Astrocyte (in vitro differentiated cells and primary cell): Measurements from ENCODE around the gene ESX1. TPM values are rescaled to one million over a fixed set of nuclear protein-coding genes. Genes with fewer than 3 reads are reported as not detected.
"Not testable (repeated sequence)": the region's sequence is repeated elsewhere in the genome, so short reads cannot be mapped to it uniquely, and the experiment has no call there.

Experiments
- DNase-seq: peaks from one replicate; pipeline ENCODE4 v3.0.0-alpha.2; 2010; ENCODE audit warnings: low read depth
- FAIRE-seq: peaks from 2 replicates; lab custom pipeline; 2011; peaks lifted over from hg19 to GRCh38; lab: Jason Lieb, UNC
- H2AFZ ChIP-seq: 2 replicates; pipeline ENCODE4 v1.6.0; 2012; ENCODE audit warnings: low read depth, low read length, inconsistent platforms
- H3K27ac ChIP-seq: 2 replicates; pipeline ENCODE4 v1.5.1; 2011; ENCODE audit warnings: low read depth, low read length, inconsistent platforms
- H3K27me3 ChIP-seq: 2 replicates; pipeline ENCODE4 v1.6.0; 2011; ENCODE audit warnings: low read length, inconsistent platforms; ENCODE audit not compliant: insufficient read depth
- H3K36me3 ChIP-seq: 2 replicates; pipeline ENCODE4 v1.5.1; 2011; ENCODE audit warnings: low read length, inconsistent platforms; ENCODE audit not compliant: insufficient read depth
- H3K4me1 ChIP-seq: 2 replicates; pipeline ENCODE4 v1.5.1; 2011; ENCODE audit warnings: low read length, inconsistent platforms; ENCODE audit not compliant: insufficient read depth
- H3K4me2 ChIP-seq: 2 replicates; pipeline ENCODE4 v1.6.0; 2012; ENCODE audit warnings: low read length, inconsistent platforms
- H3K4me3 ChIP-seq: 2 replicates; pipeline ENCODE4 v1.5.1; 2011; ENCODE audit warnings: low read depth, mild to moderate bottlenecking, low read length, inconsistent platforms; ENCODE audit not compliant: insufficient read depth
- H3K79me2 ChIP-seq: 2 replicates; pipeline ENCODE4 v1.6.0; 2012; ENCODE audit warnings: mild to moderate bottlenecking, low read length, inconsistent platforms; ENCODE audit not compliant: insufficient read depth
- H3K9ac ChIP-seq: 2 replicates; pipeline ENCODE4 v1.6.0; 2012; ENCODE audit warnings: mild to moderate bottlenecking, low read length, inconsistent platforms
- H3K9me3 ChIP-seq: 2 replicates; pipeline ENCODE4 v1.5.1; 2012; ENCODE audit warnings: low read depth, mild to moderate bottlenecking, low read length, inconsistent platforms; ENCODE audit not compliant: insufficient read depth
- H4K20me1 ChIP-seq: 2 replicates; pipeline ENCODE4 v1.6.0; 2012; ENCODE audit warnings: low read length, inconsistent platforms; ENCODE audit not compliant: insufficient read depth
- H3K27ac Mint-ChIP-seq: one replicate; pipeline ENCODE4 v1.8.0; 2021; ENCODE audit warnings: mild to moderate bottlenecking, mixed read lengths; ENCODE audit not compliant: unreplicated experiment
- H3K27me3 Mint-ChIP-seq: one replicate; pipeline ENCODE4 v1.8.0; 2021; ENCODE audit warnings: low read depth, mixed read lengths; ENCODE audit not compliant: unreplicated experiment
- H3K36me3 Mint-ChIP-seq: one replicate; pipeline ENCODE4 v1.8.0; 2021; ENCODE audit warnings: low read depth, mixed read lengths; ENCODE audit not compliant: unreplicated experiment
- H3K4me1 Mint-ChIP-seq: one replicate; pipeline ENCODE4 v1.8.0; 2021; ENCODE audit warnings: low read depth, mixed read lengths; ENCODE audit not compliant: unreplicated experiment
- H3K4me3 Mint-ChIP-seq: one replicate; pipeline ENCODE4 v1.8.0; 2021; ENCODE audit warnings: mild to moderate bottlenecking, moderate library complexity, mixed read lengths; ENCODE audit not compliant: unreplicated experiment
- H3K9me3 Mint-ChIP-seq: one replicate; pipeline ENCODE4 v1.8.0; 2021; ENCODE audit warnings: mild to moderate bottlenecking, mixed read lengths; ENCODE audit not compliant: unreplicated experiment
- EZH2 ChIP-seq: IDR thresholded peaks from 2 replicates; pipeline ENCODE4 v1.6.1; 2012; ENCODE audit warnings: mild to moderate bottlenecking, low read length, inconsistent platforms; ENCODE audit not compliant: insufficient read depth
- total RNA-seq: library from RNA; stranded (reverse); gene quantifications from 2 replicates; pipeline ENCODE4 v1.2.1, GENCODE V29; 2021
- TF ChIP-seq, protein P1 (sequence below): IDR thresholded peaks from 2 replicates; pipeline ENCODE4 v1.5.1; 2011; ENCODE audit warnings: low read depth, mild to moderate bottlenecking, inconsistent platforms, low read length, moderate library complexity; ENCODE audit not compliant: insufficient read depth

Gene ESX1
- total RNA-seq, 1 donor from 2014 or later, result 0.48 TPM

DNA sequence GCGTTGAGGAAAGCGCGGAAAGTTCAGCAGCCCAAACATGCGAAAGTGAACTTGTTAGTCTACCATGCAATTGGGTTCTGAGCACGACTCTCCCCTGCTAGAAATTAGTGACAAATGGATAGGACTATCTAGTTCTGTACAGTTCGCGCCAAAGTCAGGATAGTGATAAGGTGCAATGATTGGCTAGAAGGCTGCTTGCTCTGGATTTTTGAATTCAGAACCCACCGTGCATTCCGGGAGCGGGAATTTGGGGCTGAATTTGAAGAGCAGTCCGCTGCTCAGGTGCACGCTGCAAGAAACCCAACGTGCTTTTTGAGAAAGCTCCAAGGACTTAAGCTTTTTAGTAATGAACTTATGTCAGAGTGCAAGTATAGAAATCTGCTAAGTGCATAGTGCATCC lies 732 bp upstream of the ESX1 start:
- H3K36me3 ChIP-seq, result no peaks in the 10 kb centered on the region
- H3K27ac ChIP-seq, result no peak overlapping the region
- H2AFZ ChIP-seq, result no peak overlapping the region
- Mint-ChIP-seq H3K9me3 (no peaks in the 10 kb centered on the region), H3K36me3 (no peaks in the 10 kb centered on the region), H3K27ac (no peak overlapping the region), H3K4me3 (no peak overlapping the region), H3K27me3 (peaks cover 65% of the 10 kb centered on the region), H3K4me1 (no peaks in the 10 kb centered on the region)
- DNase-seq, result no peak
- H3K4me3 ChIP-seq, result no peak overlapping the region
- H3K4me2 ChIP-seq, result no peak overlapping the region
- no peaks in the 10 kb centered on the region for H4K20me1 ChIP-seq
- no peaks in the 10 kb centered on the region for H3K9me3 ChIP-seq
- H3K79me2 ChIP-seq, result no peaks in the 10 kb centered on the region
- no peak overlapping the region for H3K9ac ChIP-seq
- H3K4me1 ChIP-seq, result no peaks in the 10 kb centered on the region
- FAIRE-seq, result no peak
- H3K27me3 ChIP-seq, result peaks cover 30% of the 10 kb centered on the region
- no peak for TF ChIP-seq EZH2
- TF ChIP-seq, protein P1, sequence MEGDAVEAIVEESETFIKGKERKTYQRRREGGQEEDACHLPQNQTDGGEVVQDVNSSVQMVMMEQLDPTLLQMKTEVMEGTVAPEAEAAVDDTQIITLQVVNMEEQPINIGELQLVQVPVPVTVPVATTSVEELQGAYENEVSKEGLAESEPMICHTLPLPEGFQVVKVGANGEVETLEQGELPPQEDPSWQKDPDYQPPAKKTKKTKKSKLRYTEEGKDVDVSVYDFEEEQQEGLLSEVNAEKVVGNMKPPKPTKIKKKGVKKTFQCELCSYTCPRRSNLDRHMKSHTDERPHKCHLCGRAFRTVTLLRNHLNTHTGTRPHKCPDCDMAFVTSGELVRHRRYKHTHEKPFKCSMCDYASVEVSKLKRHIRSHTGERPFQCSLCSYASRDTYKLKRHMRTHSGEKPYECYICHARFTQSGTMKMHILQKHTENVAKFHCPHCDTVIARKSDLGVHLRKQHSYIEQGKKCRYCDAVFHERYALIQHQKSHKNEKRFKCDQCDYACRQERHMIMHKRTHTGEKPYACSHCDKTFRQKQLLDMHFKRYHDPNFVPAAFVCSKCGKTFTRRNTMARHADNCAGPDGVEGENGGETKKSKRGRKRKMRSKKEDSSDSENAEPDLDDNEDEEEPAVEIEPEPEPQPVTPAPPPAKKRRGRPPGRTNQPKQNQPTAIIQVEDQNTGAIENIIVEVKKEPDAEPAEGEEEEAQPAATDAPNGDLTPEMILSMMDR, result no peak

DNA sequence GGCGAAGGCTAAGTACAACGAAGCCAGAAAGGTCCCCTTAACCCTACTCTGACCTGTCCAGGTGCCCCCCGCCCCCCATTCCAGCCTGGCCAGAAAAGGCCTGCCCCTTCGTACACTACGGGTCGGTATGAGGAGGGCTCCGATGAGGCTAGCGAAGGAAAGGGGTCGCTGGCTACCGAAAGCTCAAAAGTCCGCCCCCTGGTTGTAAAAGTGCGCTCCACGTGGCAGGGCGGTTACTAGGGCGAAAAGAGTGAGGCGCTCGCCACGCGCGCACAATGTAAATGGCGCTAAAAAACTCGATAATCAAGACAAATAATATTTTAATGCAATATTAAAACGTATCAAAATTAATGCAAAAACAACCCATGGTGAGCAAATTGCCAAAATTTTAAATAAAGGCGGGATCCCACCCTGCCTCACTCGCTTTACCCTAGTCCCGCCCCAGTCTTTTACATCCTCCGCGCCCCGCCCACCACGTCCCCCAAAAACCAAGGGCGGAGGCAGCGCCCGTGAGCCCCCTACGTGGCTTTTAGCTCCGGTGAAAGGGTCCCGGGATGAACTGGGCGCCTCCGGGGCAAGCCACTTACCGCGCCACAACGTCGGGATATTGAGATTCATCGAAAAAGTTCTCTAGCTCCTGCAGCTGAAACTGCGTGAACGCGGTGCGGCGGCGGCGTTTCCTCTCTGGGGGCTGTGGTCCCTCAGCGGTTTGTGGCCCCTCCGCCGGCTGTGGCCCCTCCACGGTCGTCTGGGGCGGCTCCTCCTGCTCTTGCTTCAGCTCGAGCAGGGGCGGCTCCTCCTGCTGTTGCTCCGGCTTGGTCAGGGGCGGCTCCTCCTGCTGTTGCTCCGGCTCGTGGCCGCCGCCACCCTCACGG lies 929 bp downstream of the ESX1 start:
- Histone ChIP-seq H2AFZ (peak overlapping the region; percentile 63), H3K79me2 (no peaks in the 10 kb centered on the region), H3K4me3 (no peak overlapping the region), H3K9ac (no peak overlapping the region), H3K36me3 (no peaks in the 10 kb centered on the region), H3K4me1 (no peaks in the 10 kb centered on the region), H4K20me1 (no peaks in the 10 kb centered on the region), H3K27me3 (peaks cover 30% of the 10 kb centered on the region), H3K27ac (no peak overlapping the region), H3K9me3 (no peaks in the 10 kb centered on the region), H3K4me2 (peak overlapping the region; percentile 67)
- no peak for TF ChIP-seq EZH2
- TF ChIP-seq, protein P1, result no peak
- peaks cover 61% of the 10 kb centered on the region for H3K27me3 Mint-ChIP-seq
- peak overlapping the region; percentile 12 for H3K27ac Mint-ChIP-seq
- H3K9me3 Mint-ChIP-seq, result no peaks in the 10 kb centered on the region
- no peak for FAIRE-seq
- H3K36me3 Mint-ChIP-seq, result no peaks in the 10 kb centered on the region
- no peak for DNase-seq
- H3K4me3 Mint-ChIP-seq, result peak overlapping the region; percentile 79
- no peaks in the 10 kb centered on the region for H3K4me1 Mint-ChIP-seq

DNA sequence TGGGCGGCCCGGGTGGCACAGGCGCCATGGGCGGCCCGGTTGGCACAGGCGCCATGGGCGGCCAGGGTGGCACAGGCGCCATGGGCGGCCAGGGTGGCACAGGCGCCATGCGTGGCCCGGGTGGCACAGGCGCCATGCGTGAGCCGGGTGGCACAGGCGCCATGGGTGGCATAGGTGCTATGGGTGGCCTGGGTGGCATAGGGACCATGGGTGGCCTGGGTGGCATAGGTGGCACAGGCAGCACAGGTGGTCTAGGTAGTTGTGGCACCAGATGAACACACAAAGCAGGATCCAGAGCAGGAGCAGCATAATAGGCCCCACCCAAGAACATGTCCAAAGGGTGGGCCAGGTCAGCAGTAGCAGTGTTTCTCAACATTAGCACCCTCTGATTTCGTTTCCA lies 4.3 kb downstream of the ESX1 start:
- no peak for FAIRE-seq
- H2AFZ ChIP-seq, result no peak overlapping the region

DNA sequence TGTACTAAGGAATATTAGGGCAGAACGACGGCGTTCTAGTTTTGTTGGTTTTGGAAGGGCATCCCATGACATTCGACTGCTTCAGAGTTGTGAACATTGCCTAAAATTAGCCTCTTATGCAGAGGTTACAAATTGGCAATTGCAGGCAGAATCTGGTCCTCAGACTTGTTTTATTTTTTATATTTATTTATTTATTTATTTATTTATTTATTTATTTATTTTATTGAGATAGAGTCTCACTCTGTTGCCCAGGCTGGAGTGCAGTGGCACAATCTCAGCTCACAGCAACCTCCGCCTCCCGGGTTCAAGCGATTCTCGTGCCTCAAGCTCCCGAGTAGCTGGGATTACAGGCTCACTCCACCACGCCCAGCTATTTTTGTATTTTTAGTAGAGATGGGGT lies 24.7 kb downstream of the ESX1 start:
- not testable (repeated sequence) for H4K20me1 ChIP-seq, H3K4me1 ChIP-seq, H3K4me2 ChIP-seq, H3K9me3 ChIP-seq, H3K9me3 Mint-ChIP-seq, H3K4me1 Mint-ChIP-seq, H3K4me3 ChIP-seq, H3K27ac Mint-ChIP-seq, H3K36me3 Mint-ChIP-seq, FAIRE-seq, H3K9ac ChIP-seq, H3K27me3 Mint-ChIP-seq, H3K79me2 ChIP-seq, H3K4me3 Mint-ChIP-seq, H3K36me3 ChIP-seq, H3K27ac ChIP-seq, H3K27me3 ChIP-seq, DNase-seq, H2AFZ ChIP-seq

More for the DNA sequence above, 4.3 kb downstream of the ESX1 start:
- H3K4me2 ChIP-seq, result no peak overlapping the region
- Mint-ChIP-seq H3K4me1 (no peaks in the 10 kb centered on the region), H3K27me3 (peaks cover 50% of the 10 kb centered on the region), H3K4me3 (no peak overlapping the region), H3K9me3 (no peaks in the 10 kb centered on the region), H3K36me3 (no peaks in the 10 kb centered on the region), H3K27ac (no peak overlapping the region)
- no peaks in the 10 kb centered on the region for H4K20me1 ChIP-seq
- no peak overlapping the region for H3K9ac ChIP-seq
- TF ChIP-seq, protein P1, result no peak
- H3K27ac ChIP-seq, result no peak overlapping the region
- no peak overlapping the region for H3K4me3 ChIP-seq
- no peaks in the 10 kb centered on the region for H3K36me3 ChIP-seq
- peaks cover 19% of the 10 kb centered on the region for H3K27me3 ChIP-seq
- H3K9me3 ChIP-seq, result no peaks in the 10 kb centered on the region
- DNase-seq, result no peak
- no peaks in the 10 kb centered on the region for H3K79me2 ChIP-seq
- no peaks in the 10 kb centered on the region for H3K4me1 ChIP-seq
